NK-92 (cell line): ENCODE measurements around the gene SCYL1.
A peak's percentile ranks its signal among the peaks of the same experiment; 100 is the strongest.

ENCODE experiments used
- DNase-seq: peaks from one replicate; lab custom pipeline; 2025; ENCODE audit not compliant: unreplicated experiment; lab: John Stamatoyannopoulos, UW

SCYL1 gene

GRCh38 chr11:65524741-65525545 is at the start of gene SCYL1:
Gene SCYL1 (plus strand): TSS chr11:65525083. CDS start chr11:65525154, 71 bp downstream.
- peak; percentile 45 for DNase-seq

GRCh38 chr11:65476632-65477148 is 48.2 kb upstream of the SCYL1 start:
- no peak for DNase-seq

- DNase-seq = no peak
These were observed 47.5 kb upstream of the SCYL1 start for GRCh38 chr11:65477149-65477965.

GRCh38 chr11:65478388-65479183 is 46.3 kb upstream of the SCYL1 start:
- no peak for DNase-seq

- DNase-seq = no peak
These were observed 45.4 kb upstream of the SCYL1 start for GRCh38 chr11:65479184-65480145.

GRCh38 chr11:65482306-65482850 is 42.5 kb upstream of the SCYL1 start:
- no peak for DNase-seq

GRCh38 chr11:65485920-65486219 is 39.0 kb upstream of the SCYL1 start:
- DNase-seq = no peak

- DNase-seq = no peak
These were observed 38.1 kb upstream of the SCYL1 start for GRCh38 chr11:65486570-65487466.

GRCh38 chr11:65487467-65488272 is 37.2 kb upstream of the SCYL1 start:
- no peak for DNase-seq

GRCh38 chr11:65488273-65489034 is 36.4 kb upstream of the SCYL1 start:
- DNase-seq = no peak

GRCh38 chr11:65489035-65489705 is 35.7 kb upstream of the SCYL1 start:
- DNase-seq = no peak

- DNase-seq = no peak
These were observed 35.1 kb upstream of the SCYL1 start for GRCh38 chr11:65489706-65490320.

GRCh38 chr11:65491163-65491465 is 33.8 kb upstream of the SCYL1 start:
- no peak for DNase-seq

- DNase-seq = no peak
These were observed 33.1 kb upstream of the SCYL1 start for GRCh38 chr11:65491614-65492386.

- DNase-seq = no peak
These were observed 32.6 kb upstream of the SCYL1 start for GRCh38 chr11:65492387-65492636.
